Urinary bladder (tissue), 4 donors: ENCODE results near the gene ZIC2. TPM values are rescaled to one million over a fixed set of nuclear protein-coding genes. Genes with fewer than 3 reads are reported as not detected.

Experiments
- DNase-seq: peaks from one replicate; pipeline ENCODE4 v3.0.0-alpha.2; 2015; ENCODE audit errors: extremely low spot score
- H3K27ac ChIP-seq: one replicate; pipeline ENCODE4 v1.5.1; 2013; ENCODE audit warnings: low read depth, mild to moderate bottlenecking, moderate library complexity
- H3K36me3 ChIP-seq: one replicate; pipeline ENCODE4 v1.6.1; 2013; ENCODE audit warnings: mild to moderate bottlenecking, moderate library complexity; ENCODE audit not compliant: insufficient read depth
- H3K4me1 ChIP-seq: one replicate; pipeline ENCODE4 v1.6.1; 2013; ENCODE audit warnings: mild to moderate bottlenecking, moderate library complexity; ENCODE audit not compliant: insufficient read depth
- H3K4me3 ChIP-seq: one replicate; pipeline ENCODE4 v1.5.1; 2013; ENCODE audit warnings: low read depth, low read length
- WGBS: extraction: QIAGEN DNeasy Blood & Tissue Kit; methylation state at CpG from one replicate; pipeline ENCODE4 v1.1.7; 2013; 5-methylcytosine and 5-hydroxymethylcytosine counted together
- polyA plus RNA-seq: library from polyadenylated mRNA; stranded (reverse); fragments of 200-250 nt; gene quantifications from one replicate; pipeline ENCODE4 v1.2.3, GENCODE V29; 2013
- total RNA-seq: library from RNA; depleted of rRNA; stranded (reverse); fragments of >200 nt; gene quantifications from one replicate; pipeline ENCODE4 v1.2.3, GENCODE V29; 2014
- donor health status: healthy with polysubstance abuse.
- donor health status: healthy.

The ZIC2 gene
- total and polyA plus RNA-seq, 2 donors: 0.11 TPM; not detected in 1

GRCh38 chr13:99990126-99990977 is 8.8 kb downstream of the ZIC2 start:
- Histone ChIP-seq H3K4me3 (no peak overlapping the region), H3K4me1 (no peaks in the 10 kb centered on the region), H3K36me3 (no peaks in the 10 kb centered on the region), H3K27ac (no peak overlapping the region)
- 10% methylated on average over 42 of the region's 42 CpGs for WGBS
- DNase-seq: no peak

DNA sequence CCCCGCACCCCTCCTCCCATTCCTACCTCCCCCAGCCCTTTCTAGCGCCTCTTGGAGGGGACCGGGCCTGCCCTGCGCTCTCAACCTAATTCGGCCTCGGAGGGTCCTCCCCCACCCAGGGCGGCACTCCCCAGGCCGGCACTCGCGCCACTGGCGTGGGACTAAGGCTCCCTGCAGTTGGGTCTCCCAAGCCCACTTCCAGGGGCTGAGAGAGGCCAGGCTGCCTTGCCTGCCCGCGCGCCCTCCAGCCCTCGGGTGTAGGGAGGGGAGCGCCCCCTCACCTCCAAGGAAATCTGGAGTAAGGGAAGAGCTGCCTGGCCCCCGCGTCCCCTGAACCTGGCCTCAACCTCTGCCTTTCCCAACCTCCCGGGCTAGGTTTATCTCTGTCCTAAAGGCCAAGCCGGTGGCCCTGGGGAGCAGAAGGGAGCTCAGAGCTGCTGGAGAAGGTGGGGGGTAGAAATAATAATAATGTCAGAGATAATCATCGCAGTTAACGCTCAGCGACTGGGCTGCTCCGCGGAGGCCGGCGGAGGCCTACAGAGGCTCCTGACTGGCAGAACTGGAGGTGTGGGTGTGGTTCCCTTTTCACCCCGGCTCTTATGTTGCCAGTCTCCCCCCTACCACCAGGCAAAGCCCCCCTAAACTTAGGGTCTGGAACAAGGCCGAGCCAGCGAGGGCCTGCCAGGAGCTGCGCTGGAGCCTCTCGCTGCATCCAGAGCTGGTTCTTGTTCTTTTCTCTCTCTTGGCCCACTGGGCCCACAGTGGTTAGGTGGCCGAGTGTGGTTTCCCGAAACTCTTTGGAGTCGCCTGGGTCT is 9.6 kb downstream of the ZIC2 start:
- no peak for DNase-seq
- 9% methylated on average over 35 of the region's 35 CpGs for WGBS
- no peaks in the 10 kb centered on the region for H3K36me3 ChIP-seq
- H3K27ac ChIP-seq: no peak overlapping the region
- no peaks in the 10 kb centered on the region for H3K4me1 ChIP-seq
- no peak overlapping the region for H3K4me3 ChIP-seq

GRCh38 chr13:99991828-99992775 is 10.5 kb downstream of the ZIC2 start:
- H3K4me1 ChIP-seq: no peaks in the 10 kb centered on the region
- no peak overlapping the region for H3K27ac ChIP-seq
- H3K4me3 ChIP-seq: no peak overlapping the region
- no peaks in the 10 kb centered on the region for H3K36me3 ChIP-seq
- DNase-seq: no peak
- 8% methylated on average over 36 of the region's 36 CpGs for WGBS

DNA sequence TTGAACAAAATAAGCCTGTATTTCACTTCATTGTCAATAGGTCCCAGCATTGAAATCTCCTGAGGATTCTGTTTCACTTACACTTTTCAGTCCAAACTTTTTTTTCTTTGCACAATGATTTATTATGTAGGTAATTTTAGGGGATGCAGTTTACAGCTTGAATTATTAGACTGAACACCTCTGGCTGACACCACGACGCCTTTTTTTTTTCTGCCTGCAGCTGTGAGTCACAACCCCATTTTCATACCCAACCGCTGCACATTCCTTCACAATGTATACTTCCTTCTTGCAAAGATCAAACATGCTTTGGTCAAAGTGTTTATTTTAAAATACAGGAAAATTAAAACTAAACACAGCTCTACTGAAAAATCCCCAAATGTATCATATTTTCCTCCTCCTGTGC is 11.4 kb downstream of the ZIC2 start:
- DNase-seq: no peak
- Histone ChIP-seq H3K27ac (no peak overlapping the region), H3K4me3 (no peak overlapping the region), H3K4me1 (no peaks in the 10 kb centered on the region), H3K36me3 (no peaks in the 10 kb centered on the region)
- 5% methylated on average over 3 of the region's 3 CpGs for WGBS

DNA sequence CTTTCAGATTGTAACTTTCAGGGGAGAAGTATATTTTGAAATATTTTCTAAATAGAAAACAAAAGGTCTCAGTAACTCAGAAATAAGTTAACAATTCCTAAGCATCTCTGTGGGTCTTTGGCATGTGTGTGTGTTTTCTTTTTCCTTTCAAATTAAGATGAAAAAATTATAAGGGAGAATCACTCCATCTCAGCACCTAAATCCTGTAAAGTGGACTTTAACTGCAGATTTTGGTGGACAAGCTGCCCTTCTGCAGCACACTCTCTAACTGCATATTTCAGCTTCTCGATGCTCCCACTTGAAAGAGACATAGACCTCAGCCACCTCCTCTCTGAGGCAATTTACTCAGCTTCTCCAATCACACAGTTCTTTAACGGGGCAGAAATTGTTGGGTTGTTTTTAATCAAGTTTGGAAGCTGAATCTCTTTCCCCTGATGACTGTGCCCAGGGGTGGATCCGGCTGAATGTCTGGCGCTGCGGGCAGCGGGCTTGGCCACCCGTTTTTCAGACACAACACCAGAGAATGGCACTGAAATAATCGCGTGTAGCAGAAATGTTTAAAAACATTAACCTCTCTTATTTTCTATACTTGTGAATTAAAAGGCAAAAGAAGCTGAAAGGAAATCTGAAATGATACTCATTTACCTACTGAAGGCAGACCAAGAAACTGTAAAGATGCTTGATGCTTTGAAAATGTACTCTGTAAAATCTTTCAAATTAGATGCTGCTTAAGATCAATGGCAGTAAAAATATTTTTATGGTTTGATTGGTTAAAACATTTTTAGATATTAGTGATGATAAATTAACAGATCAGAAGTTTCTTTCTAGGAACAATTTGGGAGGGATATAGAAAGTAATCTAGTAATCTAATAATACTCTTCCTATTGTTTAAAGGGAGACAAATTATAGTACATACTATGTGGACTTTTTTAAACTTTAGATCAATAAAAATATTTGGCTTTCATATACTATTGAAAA is 12.4 kb downstream of the ZIC2 start:
- Histone ChIP-seq H3K27ac (no peak overlapping the region), H3K4me1 (no peaks in the 10 kb centered on the region), H3K4me3 (no peak overlapping the region), H3K36me3 (no peaks in the 10 kb centered on the region)
- 12% methylated on average over 9 of the region's 9 CpGs for WGBS
- DNase-seq: no peak

DNA sequence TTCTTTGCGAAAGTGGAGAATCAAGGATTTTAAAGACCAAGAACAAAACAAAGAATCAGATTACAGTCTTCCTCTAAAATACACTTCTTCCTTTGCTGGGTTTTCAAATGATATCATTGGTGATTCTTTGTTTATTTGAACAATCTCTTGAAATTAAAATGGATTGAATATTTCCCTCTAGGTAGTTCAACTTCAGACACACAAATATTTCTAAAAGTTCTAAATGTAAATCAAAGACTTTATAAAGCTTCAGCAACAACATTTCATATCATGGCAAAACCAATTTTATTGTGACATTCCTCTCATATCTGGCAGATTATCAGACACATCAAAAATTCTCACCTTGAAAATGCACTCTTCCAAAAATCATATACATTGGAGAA is 13.0 kb downstream of the ZIC2 start:
- Histone ChIP-seq H3K4me1 (no peaks in the 10 kb centered on the region), H3K27ac (no peak overlapping the region), H3K4me3 (no peak overlapping the region), H3K36me3 (no peaks in the 10 kb centered on the region)
- no peak for DNase-seq
- 12% methylated on average over 1 of the region's 1 CpG for WGBS

- no peak for DNase-seq
- 20% methylated on average over 3 of the region's 3 CpGs for WGBS
Observed at GRCh38 chr13:99995104-99995588, 13.6 kb downstream of the ZIC2 start.

DNA sequence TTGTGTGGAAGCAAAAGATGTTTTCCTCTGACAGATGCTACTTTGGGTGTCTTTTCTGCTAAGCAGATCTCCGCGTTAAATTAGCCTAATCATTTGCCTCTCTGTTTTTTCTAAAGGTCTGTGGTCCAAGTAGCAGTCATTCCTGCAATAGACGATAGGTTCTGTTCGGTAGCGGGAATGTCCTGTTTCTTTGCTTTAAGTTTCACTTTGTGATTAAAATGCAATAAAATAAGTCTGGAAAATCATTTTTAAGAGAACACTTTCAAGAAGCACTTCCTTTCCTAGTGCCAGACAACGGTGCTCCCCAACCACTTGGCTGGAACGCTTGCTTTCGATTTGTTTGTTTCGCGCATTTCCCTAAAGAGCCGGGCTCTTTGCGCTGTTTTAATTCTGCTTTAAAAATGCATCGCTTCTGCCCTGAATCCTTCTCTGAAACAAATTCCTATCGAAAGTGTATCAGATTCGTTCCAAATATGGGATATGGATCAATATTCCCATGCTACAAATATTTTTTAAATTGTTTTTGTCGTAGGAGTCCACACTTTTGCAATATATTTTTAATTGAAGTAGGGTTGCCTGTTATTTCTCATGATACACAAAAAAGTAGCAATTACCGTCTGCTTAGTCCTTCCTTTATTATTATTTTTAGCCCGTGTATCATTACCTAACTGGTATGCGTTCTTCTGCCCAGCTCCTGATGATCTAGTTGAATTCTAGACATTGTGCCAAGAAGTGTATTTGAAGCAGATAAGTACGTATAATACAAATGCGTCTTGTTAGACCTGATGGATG is 14.2 kb downstream of the ZIC2 start:
- no peak for DNase-seq
- 7% methylated on average over 21 of the region's 21 CpGs for WGBS
- Histone ChIP-seq H3K4me3 (no peak overlapping the region), H3K4me1 (no peaks in the 10 kb centered on the region), H3K27ac (no peak overlapping the region), H3K36me3 (no peaks in the 10 kb centered on the region)

More at GRCh38 chr13:99995104-99995588, 13.6 kb downstream of the ZIC2 start:
- H3K4me3 ChIP-seq: no peak overlapping the region
- H3K27ac ChIP-seq: no peak overlapping the region
- H3K36me3 ChIP-seq: no peaks in the 10 kb centered on the region
- H3K4me1 ChIP-seq: no peaks in the 10 kb centered on the region

DNA sequence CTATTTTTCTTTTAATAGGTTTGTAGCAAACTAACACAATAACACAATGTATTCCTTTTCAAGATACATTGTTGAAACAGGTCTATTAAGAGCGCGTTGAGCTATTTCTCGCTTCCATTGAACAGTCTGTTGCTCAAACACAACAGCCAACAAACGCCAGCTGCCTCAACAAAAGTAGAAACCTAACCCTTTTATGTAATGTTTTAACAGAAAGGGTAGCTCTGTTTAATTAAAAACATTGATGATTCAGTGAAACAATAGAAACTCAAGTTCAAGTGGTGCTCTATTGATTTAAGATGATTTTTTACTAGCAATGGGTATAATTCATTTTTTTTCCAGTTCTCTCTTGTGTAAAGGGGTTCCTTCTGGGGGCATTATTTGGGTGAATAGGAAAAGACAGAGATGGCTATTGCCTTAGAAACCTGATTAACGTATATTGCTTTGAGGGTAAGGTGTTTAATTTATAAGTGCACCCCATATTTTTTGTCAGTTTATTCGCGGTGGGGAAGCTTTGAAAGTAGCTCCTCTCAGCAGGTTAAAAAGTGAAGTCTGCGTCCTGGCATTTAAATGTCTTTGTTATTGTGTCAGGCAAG is 14.9 kb downstream of the ZIC2 start:
- H3K36me3 ChIP-seq: no peaks in the 10 kb centered on the region
- DNase-seq: no peak
- no peak overlapping the region for H3K4me3 ChIP-seq
- no peaks in the 10 kb centered on the region for H3K4me1 ChIP-seq
- 17% methylated on average over 8 of the region's 8 CpGs for WGBS
- H3K27ac ChIP-seq: no peak overlapping the region

GRCh38 chr13:99997702-99998214 is 16.2 kb downstream of the ZIC2 start:
- Histone ChIP-seq H3K36me3 (no peaks in the 10 kb centered on the region), H3K4me1 (no peaks in the 10 kb centered on the region), H3K4me3 (no peak overlapping the region), H3K27ac (no peak overlapping the region)
- 38% methylated on average over 40 of the region's 40 CpGs for WGBS
- DNase-seq: no peak

DNA sequence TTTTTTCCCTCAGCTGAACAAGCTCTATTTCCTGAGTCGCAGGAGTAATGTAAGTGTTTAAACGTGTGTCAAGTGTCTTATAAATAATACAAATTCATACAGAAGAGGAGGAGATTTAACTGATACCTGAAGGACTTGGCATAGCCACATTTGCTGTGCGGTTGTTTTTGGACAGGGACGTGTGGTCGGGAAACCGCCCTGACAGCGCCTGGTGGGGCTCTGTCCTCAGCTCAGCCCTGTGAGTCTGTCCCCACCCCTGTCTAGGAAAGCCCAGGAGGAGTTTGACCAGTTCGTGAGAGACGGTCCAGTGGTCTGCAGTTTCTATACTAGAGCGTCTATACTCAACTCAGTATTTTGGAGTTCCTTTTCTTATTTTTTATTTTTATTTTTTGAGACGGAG is 16.7 kb downstream of the ZIC2 start:
- DNase-seq: no peak
- 90% methylated on average over 11 of the region's 11 CpGs for WGBS
- no peaks in the 10 kb centered on the region for H3K36me3 ChIP-seq
- H3K27ac ChIP-seq: no peak overlapping the region
- H3K4me1 ChIP-seq: no peaks in the 10 kb centered on the region
- no peak overlapping the region for H3K4me3 ChIP-seq
